GM12875 (cell line): ENCODE data around the gene BGN.

Experiments used
- H3K4me3 ChIP-seq: one replicate; pipeline ENCODE4 v1.5.1; 2011; ENCODE audit warnings: low read depth, low read length, control low read depth
- TF ChIP-seq, protein P1 (sequence below): IDR thresholded peaks from 2 replicates; pipeline ENCODE4 v1.5.1; 2011; ENCODE audit warnings: low read depth, mild to moderate bottlenecking, control low read depth, inconsistent platforms, low read length, moderate library complexity, borderline replicate concordance; ENCODE audit not compliant: insufficient read depth

The BGN gene

GRCh38 chrX:153538424-153538823 is 43.6 kb downstream of the BGN start:
- TF ChIP-seq, protein P1, sequence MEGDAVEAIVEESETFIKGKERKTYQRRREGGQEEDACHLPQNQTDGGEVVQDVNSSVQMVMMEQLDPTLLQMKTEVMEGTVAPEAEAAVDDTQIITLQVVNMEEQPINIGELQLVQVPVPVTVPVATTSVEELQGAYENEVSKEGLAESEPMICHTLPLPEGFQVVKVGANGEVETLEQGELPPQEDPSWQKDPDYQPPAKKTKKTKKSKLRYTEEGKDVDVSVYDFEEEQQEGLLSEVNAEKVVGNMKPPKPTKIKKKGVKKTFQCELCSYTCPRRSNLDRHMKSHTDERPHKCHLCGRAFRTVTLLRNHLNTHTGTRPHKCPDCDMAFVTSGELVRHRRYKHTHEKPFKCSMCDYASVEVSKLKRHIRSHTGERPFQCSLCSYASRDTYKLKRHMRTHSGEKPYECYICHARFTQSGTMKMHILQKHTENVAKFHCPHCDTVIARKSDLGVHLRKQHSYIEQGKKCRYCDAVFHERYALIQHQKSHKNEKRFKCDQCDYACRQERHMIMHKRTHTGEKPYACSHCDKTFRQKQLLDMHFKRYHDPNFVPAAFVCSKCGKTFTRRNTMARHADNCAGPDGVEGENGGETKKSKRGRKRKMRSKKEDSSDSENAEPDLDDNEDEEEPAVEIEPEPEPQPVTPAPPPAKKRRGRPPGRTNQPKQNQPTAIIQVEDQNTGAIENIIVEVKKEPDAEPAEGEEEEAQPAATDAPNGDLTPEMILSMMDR: no peak
- no peak overlapping the region for H3K4me3 ChIP-seq

GRCh38 chrX:153539171-153539978 is 44.6 kb downstream of the BGN start:
- TF ChIP-seq, protein P1: peak; percentile 92
- no peak overlapping the region for H3K4me3 ChIP-seq

GRCh38 chrX:153539979-153540358 is 45.2 kb downstream of the BGN start:
- TF ChIP-seq, protein P1: no peak
- no peak overlapping the region for H3K4me3 ChIP-seq

DNA sequence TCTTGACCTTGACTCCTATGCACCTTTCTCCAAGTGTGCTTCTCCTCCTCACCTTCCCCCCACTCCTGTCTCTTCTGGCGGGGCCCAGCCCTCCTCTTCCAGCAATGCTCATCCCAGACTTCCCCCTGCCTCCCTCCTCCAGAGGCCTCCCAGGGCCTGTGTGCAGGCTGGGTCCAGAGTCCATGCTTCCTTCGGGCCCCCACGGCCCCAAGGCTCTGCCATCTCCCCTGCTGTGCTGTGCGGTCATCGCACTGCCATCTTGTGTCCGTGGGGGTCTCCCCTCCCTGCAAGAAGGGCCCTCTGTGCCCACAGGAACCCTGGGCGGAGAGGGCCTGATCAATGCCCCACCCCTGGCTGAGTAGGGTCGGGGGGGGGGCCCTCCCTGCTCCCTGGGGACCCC is 49.9 kb downstream of the BGN start:
- TF ChIP-seq, protein P1: no peak
- H3K4me3 ChIP-seq: no peak overlapping the region

- TF ChIP-seq, protein P1: no peak
- H3K4me3 ChIP-seq: no peak overlapping the region
Measured at GRCh38 chrX:153546386-153546785, 51.6 kb downstream of the BGN start.

GRCh38 chrX:153547195-153547594 is 52.4 kb downstream of the BGN start:
- H3K4me3 ChIP-seq: no peak overlapping the region
- TF ChIP-seq, protein P1: no peak

DNA sequence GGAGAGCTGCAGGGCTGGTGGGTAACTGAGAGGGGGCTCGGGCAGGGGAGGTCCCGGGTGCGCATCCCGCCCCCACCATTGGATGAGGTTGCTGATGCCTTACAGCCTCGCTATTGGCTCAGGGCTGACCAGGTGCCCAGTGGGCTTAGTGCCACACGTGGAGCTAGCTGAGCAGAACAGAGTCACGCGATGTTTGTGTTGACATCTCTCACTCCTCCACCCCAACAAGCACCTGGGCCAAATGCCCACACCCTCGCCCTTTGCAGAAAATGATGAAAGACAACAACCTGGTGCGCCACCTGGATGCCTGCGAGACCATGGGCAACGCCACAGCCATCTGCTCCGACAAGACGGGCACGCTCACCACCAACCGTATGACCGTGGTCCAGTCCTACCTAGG is 54.5 kb downstream of the BGN start:
- TF ChIP-seq, protein P1: no peak

More for the DNA sequence above, 54.5 kb downstream of the BGN start:
- no peak overlapping the region for H3K4me3 ChIP-seq
